Spleen (tissue), 11 donors: Measurements from ENCODE around the gene NOL4. TPM values are rescaled to one million over a fixed set of nuclear protein-coding genes. Genes with fewer than 3 reads are reported as not detected.

Experiments used
- DNase-seq: peaks from one replicate; pipeline ENCODE4 v3.0.0-alpha.2; 2020
- H3K27ac ChIP-seq, 8 donors: fragments of 200-600 bp; sonication (generic) in 7 of 8; 1 replicate in 4 of 8; 2 replicates in 4 of 8; pipeline versions ENCODE4 v1.5.0 to v1.8.0; 2016 to 2021; ENCODE audit warnings: inconsistent platforms in 4 of 8, mild to moderate bottlenecking in 4 of 8, moderate library complexity in 1 of 8
- H3K27me3 ChIP-seq, 7 donors: fragments of 200-600 bp; sonication (generic) in 6 of 7; replicated peaks in 1 of 7; 1 replicate in 4 of 7; 2 replicates in 3 of 7; pipeline versions ENCODE4 v1.5.0 to v1.8.0; 2016 to 2021; ENCODE audit warnings: inconsistent platforms in 3 of 7, mild to moderate bottlenecking in 1 of 7
- H3K36me3 ChIP-seq, 6 donors: fragments of 200-600 bp; sonication (generic) in 5 of 6; 1 replicate in 4 of 6; 2 replicates in 2 of 6; pipeline versions ENCODE4 v1.5.0 to v1.8.0; 2016 to 2021; ENCODE audit warnings: inconsistent platforms in 2 of 6
- H3K4me1 ChIP-seq, 6 donors: fragments of 200-600 bp; sonication (generic) in 5 of 6; 1 replicate in 3 of 6; 2 replicates in 3 of 6; pipeline versions ENCODE4 v1.5.0 to v1.8.0; 2016 to 2021; ENCODE audit warnings: inconsistent platforms in 3 of 6
- H3K4me3 ChIP-seq, 8 donors: fragments of 200-600 bp; sonication (generic) in 7 of 8; 1 replicate in 4 of 8; 2 replicates in 4 of 8; pipeline versions ENCODE4 v1.5.0 to v1.8.0; 2016 to 2021; ENCODE audit warnings: inconsistent platforms in 4 of 8, mild to moderate bottlenecking in 4 of 8, moderate library complexity in 2 of 8
- H3K9me3 ChIP-seq, 8 donors: fragments of 200-600 bp; sonication (generic) in 7 of 8; 1 replicate in 4 of 8; 2 replicates in 4 of 8; pipeline versions ENCODE4 v1.5.0 to v1.8.0; 2016 to 2021; ENCODE audit warnings: inconsistent platforms in 4 of 8
- POLR2A ChIP-seq, 3 donors: fragments of 450-650 bp; IDR thresholded peaks; one replicate each; pipeline ENCODE4 v1.5.1; 2017; ENCODE audit warnings: antibody characterized with exemption in 3 of 3, mild to moderate bottlenecking in 1 of 3
- POLR2AphosphoS5 ChIP-seq, 3 donors: sonication (generic); formaldehyde crosslinking; IDR thresholded peaks; one replicate each; pipeline ENCODE4 v1.5.1; 2017; ENCODE audit warnings: antibody characterized with exemption in 3 of 3
- WGBS, 5 donors: extraction: QIAGEN DNeasy Blood & Tissue Kit in 3 of 5; methylation state at CpG; one replicate each; pipeline versions ENCODE4 v1.1.5 to v1.1.7; 2013 to 2018; 5-methylcytosine and 5-hydroxymethylcytosine counted together
- intact Hi-C: fragments of 100-400 bp; cut with DNase I; formaldehyde crosslinking; loops from one replicate; pipeline ENCODE4 v1.15.0; 2023; ENCODE audit warnings: low total_unique reads
- polyA plus RNA-seq, 3 donors: library from polyadenylated mRNA; stranded (reverse); fragments of 200-250 nt; gene quantifications; one replicate each; pipeline ENCODE4 v1.2.1, GENCODE V29; 2013
- total RNA-seq, 7 donors: library from RNA; depleted of rRNA in 3 of 7; stranded (reverse); fragments of >200 nt in 3 of 7; fragmentation: NEBNext Ultra II Directional in 4 of 7; extraction: Animal tissue kit (Norgen Biotek cat#: 25700) in 4 of 7; gene quantifications; one replicate each; pipeline versions ENCODE4 v1.1.0 to v1.2.1, GENCODE V29; 2016 to 2021
- TF ChIP-seq, protein P1 (sequence below), 11 experiments: fragments of 200-600 bp in 7 of 11; fragments of 450-650 bp in 4 of 11; sonication (generic) in 4 of 11; IDR thresholded peaks in 8 of 11; conservative IDR thresholded peaks in 3 of 11; 1 replicate in 7 of 11; 2 replicates in 4 of 11; pipeline versions ENCODE4 v1.4.0 to v1.8.0; 2016 to 2021; ENCODE audit warnings: antibody characterized with exemption in 11 of 11, inconsistent platforms in 4 of 11, mild to moderate bottlenecking in 1 of 11
- donor health status: healthy with polysubstance abuse.
- donor health status: DM: no; HTN: no; CAD: no; lungs with moderate emphysema.
- donor health status: DM: no; HTN: no; CAD: no.
- donor health status: Bipolar disorder and iron deficiency.
- donor health status: healthy.
- donor health status: DM: no; HTN: no; CAD: no.
- donor health status: DM: yes; HTN: yes; CAD: no.

NOL4 gene
- total and polyA plus RNA-seq, 10 donors: 0.02 to 0.64 (median 0.13) TPM; not detected in 5

DNA sequence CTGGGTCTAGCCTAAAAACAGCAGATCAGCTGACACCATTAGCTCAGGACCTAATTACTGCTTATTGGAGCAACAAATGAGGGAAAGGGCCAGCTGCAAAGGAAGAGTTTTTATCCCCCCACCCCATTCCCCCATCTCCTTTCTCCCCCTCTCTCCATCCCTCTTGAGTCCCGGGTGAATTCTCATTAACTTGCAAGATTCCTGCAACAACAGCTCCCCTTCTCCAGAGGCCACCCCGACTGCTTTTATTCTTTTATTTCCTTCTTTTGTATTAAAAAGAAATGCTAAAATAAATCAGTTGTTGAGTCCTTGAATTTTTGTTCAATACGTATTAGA is 473 bp upstream of the NOL4 start:
- H3K4me1 ChIP-seq: peaks cover 3 to 36% (median 25%) of the 10 kb centered on the region in 6 donors
- peaks cover 0 to 70% (median 50%) of the 10 kb centered on the region in 7 donors for H3K27me3 ChIP-seq
- no peak overlapping the region for H3K27ac ChIP-seq
- 11 to 19% (median 17%) methylated on average over 3 of the region's 3 CpGs for WGBS, 5 donors
- peak overlapping the region in 4 of 8 donors; percentile 13 to 60 (median 32) for H3K4me3 ChIP-seq
- TF ChIP-seq POLR2AphosphoS5 (IDR thresholded peaks at IDR 0.05) (no peak), POLR2A (IDR thresholded peaks at IDR 0.05) (no peak)
- TF ChIP-seq, protein P1, sequence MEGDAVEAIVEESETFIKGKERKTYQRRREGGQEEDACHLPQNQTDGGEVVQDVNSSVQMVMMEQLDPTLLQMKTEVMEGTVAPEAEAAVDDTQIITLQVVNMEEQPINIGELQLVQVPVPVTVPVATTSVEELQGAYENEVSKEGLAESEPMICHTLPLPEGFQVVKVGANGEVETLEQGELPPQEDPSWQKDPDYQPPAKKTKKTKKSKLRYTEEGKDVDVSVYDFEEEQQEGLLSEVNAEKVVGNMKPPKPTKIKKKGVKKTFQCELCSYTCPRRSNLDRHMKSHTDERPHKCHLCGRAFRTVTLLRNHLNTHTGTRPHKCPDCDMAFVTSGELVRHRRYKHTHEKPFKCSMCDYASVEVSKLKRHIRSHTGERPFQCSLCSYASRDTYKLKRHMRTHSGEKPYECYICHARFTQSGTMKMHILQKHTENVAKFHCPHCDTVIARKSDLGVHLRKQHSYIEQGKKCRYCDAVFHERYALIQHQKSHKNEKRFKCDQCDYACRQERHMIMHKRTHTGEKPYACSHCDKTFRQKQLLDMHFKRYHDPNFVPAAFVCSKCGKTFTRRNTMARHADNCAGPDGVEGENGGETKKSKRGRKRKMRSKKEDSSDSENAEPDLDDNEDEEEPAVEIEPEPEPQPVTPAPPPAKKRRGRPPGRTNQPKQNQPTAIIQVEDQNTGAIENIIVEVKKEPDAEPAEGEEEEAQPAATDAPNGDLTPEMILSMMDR (IDR thresholded peaks at IDR 0.05 in 8 of 11, conservative IDR thresholded peaks at IDR 0.05 in 3 of 11): no peak
- H3K9me3 ChIP-seq: peaks cover 0 to 3% (median 0%) of the 10 kb centered on the region in 8 donors
- no peaks in the 10 kb centered on the region for H3K36me3 ChIP-seq
- DNase-seq: no peak
- intact Hi-C loops: no loop called here

DNA sequence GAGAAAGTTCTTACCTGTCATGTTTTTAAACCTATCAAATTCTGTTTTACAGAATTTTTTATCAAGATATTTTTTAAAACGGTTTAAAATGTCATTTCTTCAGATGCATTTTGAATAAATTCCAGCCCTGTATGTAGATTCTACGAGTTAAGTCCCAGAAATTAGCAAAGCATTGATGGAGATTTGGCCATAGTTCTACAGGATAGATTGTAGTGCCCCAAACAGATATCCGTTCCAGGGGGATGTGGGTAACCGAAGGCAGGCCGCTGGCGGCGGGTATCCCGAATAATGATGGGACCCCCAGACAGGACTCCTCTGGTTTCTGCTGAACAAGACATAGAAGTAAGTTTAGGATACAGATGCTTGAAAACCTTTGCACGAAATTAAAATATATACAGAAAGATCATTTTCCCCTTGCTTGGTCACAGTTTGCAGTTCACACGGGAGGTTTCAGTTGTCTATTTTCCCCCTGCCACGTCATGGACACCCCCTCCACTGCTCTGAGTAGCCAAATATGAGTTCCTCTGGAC is 755 bp downstream of the NOL4 start:
- H3K4me3 ChIP-seq: peak overlapping the region in 4 of 8 donors; percentile 19 to 60 (median 36)
- H3K9me3 ChIP-seq: peaks cover 0 to 3% (median 0%) of the 10 kb centered on the region in 8 donors
- 1 to 7% (median 4%) methylated on average over 11 of the region's 11 CpGs for WGBS, 5 donors
- DNase-seq: no peak
- TF ChIP-seq POLR2AphosphoS5 (IDR thresholded peaks at IDR 0.05): no peak
- no peak for TF ChIP-seq POLR2A (IDR thresholded peaks at IDR 0.05)
- TF ChIP-seq, protein P1 (IDR thresholded peaks at IDR 0.05 in 8 of 11, conservative IDR thresholded peaks at IDR 0.05 in 3 of 11): no peak
- peaks cover 3 to 36% (median 25%) of the 10 kb centered on the region in 6 donors for H3K4me1 ChIP-seq
- intact Hi-C loops: no loop called here
- peaks cover 0 to 79% (median 53%) of the 10 kb centered on the region in 7 donors for H3K27me3 ChIP-seq
- no peak overlapping the region for H3K27ac ChIP-seq
- H3K36me3 ChIP-seq: no peaks in the 10 kb centered on the region

DNA sequence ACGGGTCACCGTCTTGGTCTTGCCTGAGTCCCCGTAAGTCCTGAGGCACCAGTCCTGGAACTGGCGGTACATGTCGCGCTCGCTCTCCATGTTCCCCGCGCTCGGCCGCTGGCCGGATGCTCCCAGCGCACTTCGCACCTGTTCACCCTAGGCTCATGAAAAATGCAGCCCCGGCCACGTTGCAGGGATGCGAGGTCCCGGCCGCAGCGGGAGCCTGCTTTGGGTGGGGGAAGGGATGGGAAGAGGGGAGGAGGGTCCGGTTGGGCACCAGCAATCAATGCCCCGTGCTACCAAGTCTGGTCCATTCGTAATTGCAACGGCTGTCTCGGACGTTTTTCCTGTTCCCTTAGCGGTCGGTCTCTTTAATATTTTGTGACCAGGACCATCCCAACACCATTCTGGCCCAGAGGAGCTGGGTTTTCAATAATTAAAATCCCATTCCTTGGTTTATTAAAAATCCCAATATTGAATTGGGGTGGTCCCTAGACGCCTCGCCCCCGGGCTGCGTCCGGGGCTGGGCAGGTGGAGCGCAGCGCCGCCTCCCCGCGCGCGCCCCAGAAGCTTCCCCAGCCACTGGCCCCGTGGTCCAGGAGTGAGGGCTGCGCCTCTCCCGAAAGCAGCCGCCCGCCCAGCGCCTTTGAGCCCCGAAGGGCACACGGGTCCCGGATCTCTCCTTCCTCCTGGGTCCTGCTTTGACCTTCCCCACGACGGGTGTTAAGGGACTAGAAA is 1.4 kb downstream of the NOL4 start:
- no peak overlapping the region for H3K27ac ChIP-seq
- TF ChIP-seq POLR2A (IDR thresholded peaks at IDR 0.05): no peak
- TF ChIP-seq, protein P1 (IDR thresholded peaks at IDR 0.05 in 8 of 11, conservative IDR thresholded peaks at IDR 0.05 in 3 of 11): peak in 1 of 11 experiments; percentile 7
- H3K4me1 ChIP-seq: peaks cover 3 to 36% (median 25%) of the 10 kb centered on the region in 6 donors
- H3K36me3 ChIP-seq: no peaks in the 10 kb centered on the region
- H3K4me3 ChIP-seq: peak overlapping the region in 7 of 8 donors; percentile 16 to 60 (median 31)
- WGBS, 5 donors: 3 to 11% (median 5%) methylated on average over 41 to 51 of the region's 51 CpGs
- H3K27me3 ChIP-seq: peaks cover 0 to 82% (median 53%) of the 10 kb centered on the region in 7 donors
- peaks cover 0 to 3% (median 0%) of the 10 kb centered on the region in 8 donors for H3K9me3 ChIP-seq
- intact Hi-C loops: no loop called here
- peak; percentile 56 for DNase-seq
